H1 (cell line): Measurements from ENCODE around the gene POLL. TPM values are rescaled to one million over a fixed set of nuclear protein-coding genes. Genes with fewer than 3 reads are reported as not detected.

ENCODE experiments used
- CREB1 ChIP-seq: IDR thresholded peaks from 2 replicates; pipeline ENCODE4 v1.6.1; 2012; ENCODE audit warnings: inconsistent platforms
- CTBP2 ChIP-seq: IDR thresholded peaks from 2 replicates; pipeline ENCODE4 v1.7.0; 2011; ENCODE audit warnings: borderline replicate concordance, mild to moderate bottlenecking, moderate library complexity, mixed read lengths, low read length; ENCODE audit not compliant: insufficient read depth, insufficient read length
- KDM4A ChIP-seq: IDR thresholded peaks from one replicate; pipeline ENCODE4 v1.7.1; 2012; ENCODE audit warnings: low read depth, mild to moderate bottlenecking, moderate library complexity, low read length, inconsistent platforms; ENCODE audit not compliant: severe bottlenecking
- KDM5A ChIP-seq: fragments of 200-600 bp; IDR thresholded peaks from 2 replicates; pipeline ENCODE4 v1.7.1; 2012; ENCODE audit warnings: mild to moderate bottlenecking, low read length, inconsistent platforms, mixed read lengths
- TEAD4 ChIP-seq: IDR thresholded peaks from 2 replicates; pipeline ENCODE4 v1.6.1; 2012; ENCODE audit warnings: low read depth, low read length, inconsistent platforms, mixed read lengths
- polyA plus RNA-seq, 7 experiments: library from polyadenylated mRNA; depleted of rRNA in 3 of 7; stranded (reverse) in 5 of 7; unstranded in 2 of 7; fragments of >200 nt in 5 of 7; fragments of 200-250 nt in 2 of 7; gene quantifications; 1 replicate in 5 of 7; 2 replicates in 1 of 7; 4 replicates in 1 of 7; pipeline versions ENCODE4 v1.2.1 to v1.2.3, GENCODE V29; 2011 to 2013; ENCODE audit warnings: missing spikeins in 2 of 7, mixed read lengths in 2 of 7
- total RNA-seq: library from RNA; stranded (reverse); fragmentation: NEBNext Ultra II Directional; extraction: Animal tissue kit (Norgen Biotek cat#: 25700); gene quantifications from 2 replicates; pipeline ENCODE4 v1.2.1, GENCODE V29; 2021
- TF ChIP-seq, protein P1 (sequence below): IDR thresholded peaks from 2 replicates; pipeline ENCODE4 v1.6.1; 2012; ENCODE audit warnings: inconsistent platforms
- TF ChIP-seq, protein P2 (sequence below): IDR thresholded peaks from 2 replicates; pipeline ENCODE4 v1.6.1; 2012; ENCODE audit warnings: low read length, inconsistent platforms

POLL gene
- total and polyA plus RNA-seq, 2 of the 8 experiments (the other 6 are each of a cell fraction or from before 2014, with no cell fraction given): 26.1 to 45.9 TPM

DNA sequence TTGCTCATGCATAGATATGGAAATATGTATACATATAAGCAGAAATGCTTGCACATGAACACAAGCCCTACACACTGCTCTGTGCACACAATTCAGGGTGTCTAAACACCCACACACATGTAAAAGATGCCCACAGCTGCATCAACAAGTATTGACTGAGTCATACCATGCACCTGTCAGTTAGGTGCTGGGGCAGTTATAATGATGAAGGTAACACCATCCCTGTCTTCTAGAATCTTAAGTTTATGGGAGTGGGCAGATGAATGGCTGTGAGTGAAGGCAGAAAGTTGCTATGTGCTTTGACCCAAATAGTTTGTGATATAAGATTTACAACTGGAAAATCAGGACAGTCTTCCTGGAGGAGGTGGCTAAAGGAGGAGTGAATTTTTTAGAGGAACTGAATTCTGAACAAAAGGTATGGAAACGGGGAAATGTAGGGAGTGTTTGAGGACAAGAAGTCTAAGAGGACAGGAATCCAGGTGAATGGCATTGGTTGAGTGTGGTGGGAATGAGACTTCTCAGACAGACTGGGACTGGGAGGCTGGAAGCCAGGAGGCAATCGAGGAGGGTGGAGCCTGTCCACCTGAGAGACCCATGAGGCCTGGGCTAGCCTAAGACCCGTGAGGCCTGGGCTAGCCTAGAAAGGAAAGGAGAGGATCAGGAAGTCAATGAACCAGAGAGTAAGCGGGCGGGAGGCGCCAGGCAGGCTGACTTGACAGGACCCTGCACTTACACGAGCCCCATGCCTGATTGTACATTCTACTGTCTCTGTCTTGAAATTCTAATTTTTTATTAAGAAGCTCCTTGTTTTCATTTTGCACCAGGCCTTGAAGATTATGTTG, 20.7 kb downstream of the POLL start (continued):
- TF ChIP-seq, protein P1, sequence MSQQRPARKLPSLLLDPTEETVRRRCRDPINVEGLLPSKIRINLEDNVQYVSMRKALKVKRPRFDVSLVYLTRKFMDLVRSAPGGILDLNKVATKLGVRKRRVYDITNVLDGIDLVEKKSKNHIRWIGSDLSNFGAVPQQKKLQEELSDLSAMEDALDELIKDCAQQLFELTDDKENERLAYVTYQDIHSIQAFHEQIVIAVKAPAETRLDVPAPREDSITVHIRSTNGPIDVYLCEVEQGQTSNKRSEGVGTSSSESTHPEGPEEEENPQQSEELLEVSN: no peak
- TF ChIP-seq KDM4A (no peak), TEAD4 (no peak), CREB1 (no peak), CTBP2 (no peak), KDM5A (no peak)
- TF ChIP-seq, protein P2, sequence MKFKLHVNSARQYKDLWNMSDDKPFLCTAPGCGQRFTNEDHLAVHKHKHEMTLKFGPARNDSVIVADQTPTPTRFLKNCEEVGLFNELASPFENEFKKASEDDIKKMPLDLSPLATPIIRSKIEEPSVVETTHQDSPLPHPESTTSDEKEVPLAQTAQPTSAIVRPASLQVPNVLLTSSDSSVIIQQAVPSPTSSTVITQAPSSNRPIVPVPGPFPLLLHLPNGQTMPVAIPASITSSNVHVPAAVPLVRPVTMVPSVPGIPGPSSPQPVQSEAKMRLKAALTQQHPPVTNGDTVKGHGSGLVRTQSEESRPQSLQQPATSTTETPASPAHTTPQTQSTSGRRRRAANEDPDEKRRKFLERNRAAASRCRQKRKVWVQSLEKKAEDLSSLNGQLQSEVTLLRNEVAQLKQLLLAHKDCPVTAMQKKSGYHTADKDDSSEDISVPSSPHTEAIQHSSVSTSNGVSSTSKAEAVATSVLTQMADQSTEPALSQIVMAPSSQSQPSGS: no peak
